ENCODE results near the gene PDE4C. TPM values are rescaled to one million over a fixed set of nuclear protein-coding genes. Genes with fewer than 3 reads are reported as not detected.

Gene PDE4C
- total and polyA plus RNA-seq, 10 of the 15 experiments (the other 5 are each of a cell fraction or from before 2014, with no cell fraction given), result 0.08 to 0.73 (median 0.34) TPM

DNA sequence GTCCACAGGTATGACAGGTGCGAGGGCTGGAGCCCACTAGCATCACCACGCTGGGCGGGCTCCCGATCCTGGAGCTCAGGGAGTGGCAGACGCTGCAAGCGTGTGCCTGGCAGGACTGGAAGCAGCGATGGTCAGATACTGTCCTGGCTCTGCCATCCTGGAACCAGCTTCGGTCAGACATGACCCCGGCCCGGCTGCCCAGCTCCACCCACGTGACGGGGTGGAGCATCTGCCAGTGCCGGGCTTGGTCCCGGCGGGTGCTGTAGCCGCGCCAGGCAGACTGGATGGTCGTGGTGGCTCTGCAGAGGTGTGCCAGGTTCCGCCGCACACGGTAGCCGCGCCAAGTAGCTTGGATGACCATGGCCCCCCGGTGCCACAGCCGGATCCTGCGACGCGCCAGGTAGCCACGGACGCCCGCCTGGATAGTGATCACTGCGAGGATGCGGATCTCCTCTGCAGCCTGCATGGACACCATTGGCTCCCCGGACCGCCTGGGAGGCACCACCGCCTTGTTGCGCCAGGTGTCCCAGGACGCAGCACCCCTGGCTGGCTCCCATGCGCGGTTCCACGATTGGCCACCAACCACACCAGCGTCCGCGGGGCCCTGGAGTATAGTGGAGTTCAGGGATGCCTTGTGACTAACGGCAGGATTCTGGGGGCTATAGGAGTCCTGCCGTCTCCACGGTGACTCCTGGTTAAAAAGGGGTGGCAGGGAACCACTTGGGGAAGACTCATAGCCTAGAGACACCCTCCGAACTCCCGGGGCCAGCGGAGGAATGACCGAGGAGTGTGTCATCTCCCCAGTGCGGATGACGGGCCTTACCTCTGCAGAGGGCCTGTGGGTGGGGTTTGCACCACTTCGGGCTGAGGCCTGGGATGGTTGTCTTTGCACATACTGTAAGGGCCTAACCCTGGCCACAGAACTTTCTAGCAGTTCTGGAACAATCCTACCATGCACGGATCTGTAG, 31.5 kb upstream of the PDE4C start:
- no peak overlapping the region for H3K4me3 ChIP-seq
- no peaks in the 10 kb centered on the region for H4K20me1 ChIP-seq (ENCODE audit: control insufficient read depth, insufficient read depth)
- no TSS peak for BruUV-seq (replicated peaks)

More for the DNA sequence above, 31.5 kb upstream of the PDE4C start:
- CTCF ChIA-PET, result interaction anchor here (1.3 kb wide), 1 partner anchor 22 kb away, joined by 3 read pairs; no protein-coding TSS in a partner anchor
- FAIRE-seq, result no peak
- Histone ChIP-seq H3K79me2 (ENCODE audit: control insufficient read depth, insufficient read depth, low read length) (no peaks in the 10 kb centered on the region), H3K9ac (ENCODE audit: control insufficient read depth, insufficient read depth, low read length) (no peak overlapping the region), H3K36me3 (ENCODE audit: control insufficient read depth in 2 of 2, insufficient read depth in 2 of 2, low read length in 1 of 2) (no peaks in the 10 kb centered on the region), H3K27ac (ENCODE audit: control insufficient read depth, insufficient read depth) (no peak overlapping the region), H3K4me1 (ENCODE audit: control insufficient read depth, insufficient read depth, low read length) (peaks cover 5% of the 10 kb centered on the region), H3K9me3 (replicated peaks; ENCODE audit: control insufficient read depth, insufficient read depth, low read length) (no peaks in the 10 kb centered on the region), H2AFZ (ENCODE audit: control insufficient read depth, low read depth, low read length) (no peak overlapping the region), H3K27me3 (replicated peaks in 1 of 2; ENCODE audit: control insufficient read depth in 2 of 2, insufficient read depth in 2 of 2, low read length in 1 of 2) (no peaks in the 10 kb centered on the region), H3K4me2 (ENCODE audit: control insufficient read depth, insufficient read depth) (no peak overlapping the region)
- RAD21 ChIA-PET (ENCODE audit: unreplicated experiment), result interaction anchor here (0.8 to 1.1 kb wide), 2 partner anchors 22 to 71 kb away, joined by 3 read pairs; no protein-coding TSS in a partner anchor
- SMC1A ChIA-PET (ENCODE audit: uncharacterized antibody, unreplicated experiment), result no interaction called here
- no peak for DNase-seq (ENCODE audit: low read depth, low spot score)
- ATAC-seq, result no peak
- WGBS (ENCODE audit: insufficient coverage, insufficient replicate concordance, low lambda C conversion rate, missing lambda C conversion rate), result 73% methylated on average over 55 of the region's 55 CpGs
- in situ Hi-C loops (cut with MboI), result no loop called here
- POLR2A ChIA-PET, result no interaction called here
- intact Hi-C loops (cut with micrococcal nuclease; ENCODE audit: unreplicated experiment), result no loop called here
- TF ChIP-seq POLR2AphosphoS5 (IDR thresholded peaks at IDR 0.05; ENCODE audit: low read length), result no peak
- TF ChIP-seq STAT1 (conservative IDR thresholded peaks at IDR 0.05), result no peak
- TF ChIP-seq, protein P1, sequence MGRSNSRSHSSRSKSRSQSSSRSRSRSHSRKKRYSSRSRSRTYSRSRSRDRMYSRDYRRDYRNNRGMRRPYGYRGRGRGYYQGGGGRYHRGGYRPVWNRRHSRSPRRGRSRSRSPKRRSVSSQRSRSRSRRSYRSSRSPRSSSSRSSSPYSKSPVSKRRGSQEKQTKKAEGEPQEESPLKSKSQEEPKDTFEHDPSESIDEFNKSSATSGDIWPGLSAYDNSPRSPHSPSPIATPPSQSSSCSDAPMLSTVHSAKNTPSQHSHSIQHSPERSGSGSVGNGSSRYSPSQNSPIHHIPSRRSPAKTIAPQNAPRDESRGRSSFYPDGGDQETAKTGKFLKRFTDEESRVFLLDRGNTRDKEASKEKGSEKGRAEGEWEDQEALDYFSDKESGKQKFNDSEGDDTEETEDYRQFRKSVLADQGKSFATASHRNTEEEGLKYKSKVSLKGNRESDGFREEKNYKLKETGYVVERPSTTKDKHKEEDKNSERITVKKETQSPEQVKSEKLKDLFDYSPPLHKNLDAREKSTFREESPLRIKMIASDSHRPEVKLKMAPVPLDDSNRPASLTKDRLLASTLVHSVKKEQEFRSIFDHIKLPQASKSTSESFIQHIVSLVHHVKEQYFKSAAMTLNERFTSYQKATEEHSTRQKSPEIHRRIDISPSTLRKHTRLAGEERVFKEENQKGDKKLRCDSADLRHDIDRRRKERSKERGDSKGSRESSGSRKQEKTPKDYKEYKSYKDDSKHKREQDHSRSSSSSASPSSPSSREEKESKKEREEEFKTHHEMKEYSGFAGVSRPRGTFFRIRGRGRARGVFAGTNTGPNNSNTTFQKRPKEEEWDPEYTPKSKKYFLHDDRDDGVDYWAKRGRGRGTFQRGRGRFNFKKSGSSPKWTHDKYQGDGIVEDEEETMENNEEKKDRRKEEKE (IDR thresholded peaks at IDR 0.05), result no peak
- no peak for TF ChIP-seq IKZF1 (conservative IDR thresholded peaks at IDR 0.05)
- no peak for TF ChIP-seq SIN3A (IDR thresholded peaks at IDR 0.05; ENCODE audit: low read depth, low read length)
- no peak for TF ChIP-seq LARP7 (IDR thresholded peaks at IDR 0.05)
- TF ChIP-seq NBN (IDR thresholded peaks at IDR 0.05), result no peak
